Tibial nerve (tissue), 3 donors: ENCODE results near the gene ACAD10.

ENCODE experiments used
- CTCF ChIP-seq, 5 experiments: fragments of 200-600 bp in 3 of 5; fragments of 450-650 bp in 2 of 5; sonication (generic) in 3 of 5; IDR thresholded peaks; one replicate each; pipeline ENCODE4 v1.5.1; 2016 to 2019; ENCODE audit warnings: antibody characterized with exemption in 5 of 5, mild to moderate bottlenecking in 3 of 5, moderate library complexity in 2 of 5
- POLR2A ChIP-seq, 2 donors: fragments of 450-650 bp; IDR thresholded peaks; one replicate each; pipeline ENCODE4 v1.6.1; 2017; ENCODE audit warnings: antibody characterized with exemption in 2 of 2, mild to moderate bottlenecking in 2 of 2, moderate library complexity in 2 of 2

DNA sequence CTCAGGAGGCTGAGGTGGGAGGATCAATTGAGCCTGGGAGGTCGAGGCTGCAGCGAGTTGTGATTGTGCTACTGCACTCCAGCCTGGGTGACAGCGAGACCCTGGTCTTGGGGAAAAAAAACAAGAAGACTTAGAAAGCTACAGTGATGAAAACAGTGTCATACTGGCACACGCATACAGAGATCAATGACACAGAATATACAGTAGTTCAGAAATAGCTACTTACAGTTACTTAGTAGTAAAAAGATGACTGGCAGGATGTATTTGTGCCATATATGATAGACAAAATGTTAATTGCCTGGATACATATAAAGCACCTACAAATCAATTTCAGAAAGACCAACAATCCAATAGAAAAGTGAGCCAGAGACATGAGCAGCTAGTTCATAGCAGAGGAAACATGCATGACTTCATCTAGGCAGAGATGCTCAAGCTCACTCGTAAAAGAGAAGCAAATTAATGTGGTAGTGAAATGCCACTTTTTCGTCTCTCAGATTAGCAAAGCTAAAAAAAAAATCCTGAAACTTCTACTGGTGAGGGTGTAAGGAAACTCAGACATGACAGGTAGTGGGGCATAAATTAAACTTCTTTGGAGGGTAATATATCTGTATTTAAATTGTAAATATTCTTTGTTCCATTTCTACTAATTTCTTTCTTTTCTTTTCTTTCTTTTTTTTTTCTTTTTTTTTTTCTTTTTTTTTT is 78.4 kb downstream of the ACAD10 start:
- TF ChIP-seq POLR2A (IDR thresholded peaks at IDR 0.05) = no peak
- no peak for TF ChIP-seq CTCF (IDR thresholded peaks at IDR 0.05)
